Adrenal gland (tissue), 12 donors: ENCODE results near the gene PLEKHM2. TPM values are rescaled to one million over a fixed set of nuclear protein-coding genes. Genes with fewer than 3 reads are reported as not detected.

Experiments
- DNase-seq, 7 donors: peaks; one replicate each; pipeline ENCODE4 v3.0.0-alpha.2; 2019 to 2020
- H3K27ac ChIP-seq, 5 donors: fragments of 200-600 bp; sonication (generic) in 4 of 5; 1 replicate in 3 of 5; 2 replicates in 2 of 5; pipeline versions ENCODE4 v1.5.1 to v1.8.0; 2016 to 2020; ENCODE audit warnings: mild to moderate bottlenecking in 1 of 5
- H3K27me3 ChIP-seq: fragments of 200-600 bp; 2 replicates; pipeline ENCODE4 v1.8.0; 2021
- H3K36me3 ChIP-seq, 2 donors: fragments of 200-600 bp; replicated peaks in 1 of 2; 1 replicate in 1 of 2; 2 replicates in 1 of 2; pipeline versions ENCODE4 v1.5.1 to v1.8.0; 2018 to 2022
- H3K4me1 ChIP-seq, 2 donors: fragments of 200-600 bp; replicated peaks in 1 of 2; 1 replicate in 1 of 2; 2 replicates in 1 of 2; pipeline versions ENCODE4 v1.5.1 to v1.8.0; 2018 to 2021
- H3K4me3 ChIP-seq, 4 donors: fragments of 200-600 bp; sonication (generic) in 3 of 4; one replicate each; pipeline ENCODE4 v1.5.1; 2016 to 2018
- H3K9me3 ChIP-seq, 3 donors: fragments of 200-600 bp; sonication (generic) in 1 of 3; replicated peaks in 1 of 3; 1 replicate in 2 of 3; 2 replicates in 1 of 3; pipeline versions ENCODE4 v1.5.1 to v1.8.0; 2016 to 2021
- CTCF ChIP-seq, 6 experiments: fragments of 450-650 bp in 4 of 6; fragments of 200-600 bp in 2 of 6; sonication (generic) in 1 of 6; IDR thresholded peaks; 1 replicate in 5 of 6; 2 replicates in 1 of 6; pipeline versions ENCODE4 v1.5.1 to v1.8.0; 2016 to 2021; ENCODE audit warnings: antibody characterized with exemption in 6 of 6, mild to moderate bottlenecking in 2 of 6, moderate library complexity in 1 of 6
- POLR2A ChIP-seq, 2 donors: fragments of 450-650 bp; IDR thresholded peaks; one replicate each; pipeline ENCODE4 v1.6.1; 2017; ENCODE audit warnings: antibody characterized with exemption in 2 of 2, mild to moderate bottlenecking in 2 of 2, moderate library complexity in 1 of 2
- WGBS, 4 donors: extraction: QIAGEN DNeasy Blood & Tissue Kit in 2 of 4; methylation state at CpG; one replicate each; pipeline versions ENCODE4 v1.1.5 to v1.1.7; 2013 to 2017; 5-methylcytosine and 5-hydroxymethylcytosine counted together
- intact Hi-C, 2 donors: fragments of 100-400 bp; cut with DNase I; formaldehyde crosslinking; loops; one replicate each; pipeline versions ENCODE4 v1.14.1 to v1.15.0; 2022 to 2023
- polyA plus RNA-seq, 3 donors: library from polyadenylated mRNA; stranded (reverse); fragments of 200-250 nt in 2 of 3; fragments of 350-450 nt in 1 of 3; fragmentation: Illumina TruSeq in 1 of 3; extraction: RNeasy Lipid Tissue Mini Kit (QIAGEN cat#74804) in 1 of 3; gene quantifications; one replicate each; pipeline ENCODE4 v1.2.3, GENCODE V29; 2013 to 2014
- total RNA-seq, 9 donors: library from RNA; depleted of rRNA in 4 of 9; stranded (reverse); fragments of >200 nt in 4 of 9; fragments of 120-200 nt in 1 of 9; fragmentation: NEBNext Ultra II Directional in 1 of 9; extraction: Animal tissue kit (Norgen Biotek cat#: 25700) in 1 of 9; gene quantifications; one replicate each; pipeline versions ENCODE4 v1.1.0 to v1.2.4, GENCODE V29; 2013 to 2023
- donor health status: healthy with polysubstance abuse.
- donor health status: Bipolar disorder and iron deficiency.
- donor health status: DM: yes; HTN: yes; CAD: no.
- donor health status: DM: no; HTN: no; CAD: no.
- donor health status: DM: no; HTN: no; CAD: no.
- donor health status: DM: yes; HTN: yes; CAD: no.

PLEKHM2 gene
- total and polyA plus RNA-seq, 12 donors, result 25.8 to 103 (median 70.1) TPM

- intact Hi-C loops, result loop anchor here in 1 of 2 donors (2.0 kb wide), 1 partner anchor 150 kb away; no protein-coding TSS in a partner anchor
- DNase-seq, result peak in 1 of 7 donors; percentile 28
- peaks cover 0 to 12% of the 10 kb centered on the region in 2 donors for H3K4me1 ChIP-seq
These were observed 58.2 kb downstream of the PLEKHM2 start, which contains the start of gene TMEM82 for GRCh38 chr1:15742339-15742801. Gene TMEM82 (plus strand): TSS chr1:15742499. CDS start chr1:15742560, 61 bp downstream.

GRCh38 chr1:15744122-15744679, 60.1 kb downstream of the PLEKHM2 start:
- TF ChIP-seq POLR2A (IDR thresholded peaks at IDR 0.05), result no peak
- TF ChIP-seq CTCF (IDR thresholded peaks at IDR 0.05), result no peak
- DNase-seq, result no peak
- peaks cover 0 to 13% of the 10 kb centered on the region in 2 donors for H3K4me1 ChIP-seq
- 83 to 95% (median 88%) methylated on average over 9 to 30 of the region's 30 CpGs for WGBS, 4 donors
- H3K36me3 ChIP-seq, result no peaks in the 10 kb centered on the region
- H3K9me3 ChIP-seq, result no peaks in the 10 kb centered on the region
- no peaks in the 10 kb centered on the region for H3K27me3 ChIP-seq
- H3K4me3 ChIP-seq, result no peak overlapping the region
- no peak overlapping the region for H3K27ac ChIP-seq
- intact Hi-C loops, result no loop called here

More at GRCh38 chr1:15742339-15742801, 58.2 kb downstream of the PLEKHM2 start, which contains the start of gene TMEM82:
- no peak within 1 kb of the TSS for H3K4me3 ChIP-seq
- no peak within 1 kb of the TSS for H3K27ac ChIP-seq
- WGBS, 4 donors, result 34 to 41% (median 40%) methylated on average over 11 to 14 of the region's 14 CpGs
- TF ChIP-seq CTCF (IDR thresholded peaks at IDR 0.05), result no peak
- no peak for TF ChIP-seq POLR2A (IDR thresholded peaks at IDR 0.05)
- H3K9me3 ChIP-seq, result no peaks in the 10 kb centered on the region
- H3K36me3 ChIP-seq, result no peaks in the 10 kb centered on the region
- no peaks in the 10 kb centered on the region for H3K27me3 ChIP-seq

DNA sequence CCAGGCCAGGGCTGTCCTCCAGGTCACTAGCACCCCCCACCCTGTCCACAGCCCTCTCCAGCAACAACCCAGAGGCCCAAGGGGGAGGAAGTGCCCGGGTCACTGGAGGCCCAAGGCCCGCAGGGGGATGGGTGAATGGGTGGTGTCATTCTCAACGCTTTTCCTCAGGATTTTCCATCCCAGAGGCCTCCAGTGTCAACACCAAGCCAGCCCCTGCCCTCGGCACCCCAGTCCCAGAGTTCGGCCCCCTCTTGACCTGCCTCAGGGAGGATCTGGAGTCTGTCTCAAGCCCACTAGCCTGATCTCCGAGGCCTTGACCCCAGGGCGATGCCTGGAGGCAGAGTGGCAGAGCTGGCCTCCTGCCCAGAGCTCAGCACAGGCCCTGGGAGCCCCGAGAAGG, 63.3 kb downstream of the PLEKHM2 start:
- WGBS, 4 donors, result 40 to 51% (median 43%) methylated on average over 2 to 8 of the region's 8 CpGs
- peaks cover 0 to 11% of the 10 kb centered on the region in 2 donors for H3K4me1 ChIP-seq
- no peak overlapping the region for H3K27ac ChIP-seq
- H3K27me3 ChIP-seq, result no peaks in the 10 kb centered on the region
- no peaks in the 10 kb centered on the region for H3K9me3 ChIP-seq
- TF ChIP-seq CTCF (IDR thresholded peaks at IDR 0.05), result no peak
- no peak for TF ChIP-seq POLR2A (IDR thresholded peaks at IDR 0.05)
- H3K4me3 ChIP-seq, result no peak overlapping the region
- peak in 1 of 7 donors; percentile 17 for DNase-seq
- no peaks in the 10 kb centered on the region for H3K36me3 ChIP-seq
- intact Hi-C loops, result no loop called here

GRCh38 chr1:15748264-15748663, 64.1 kb downstream of the PLEKHM2 start:
- Histone ChIP-seq H3K4me1 (peaks cover 0 to 11% of the 10 kb centered on the region in 2 donors), H3K36me3 (no peaks in the 10 kb centered on the region), H3K9me3 (no peaks in the 10 kb centered on the region), H3K4me3 (no peak overlapping the region), H3K27me3 (no peaks in the 10 kb centered on the region), H3K27ac (peak overlapping the region in 2 of 5 donors; percentile 52 to 72)
- TF ChIP-seq CTCF (IDR thresholded peaks at IDR 0.05), result no peak
- TF ChIP-seq POLR2A (IDR thresholded peaks at IDR 0.05), result no peak
- no peak for DNase-seq
- 86 to 96% (median 86%) methylated on average over 5 of the region's 5 CpGs for WGBS, 4 donors
- intact Hi-C loops, result no loop called here
